ENCODE measurements around the gene RILP. TPM values are rescaled to one million over a fixed set of nuclear protein-coding genes. Genes with fewer than 3 reads are reported as not detected.
"Not testable (repeated sequence)": the region's sequence is repeated elsewhere in the genome, so short reads cannot be mapped to it uniquely, and the experiment has no call there.

RILP gene
- total and polyA plus RNA-seq, 12 donors = 47.5 to 152 (median 63.2) TPM

DNA sequence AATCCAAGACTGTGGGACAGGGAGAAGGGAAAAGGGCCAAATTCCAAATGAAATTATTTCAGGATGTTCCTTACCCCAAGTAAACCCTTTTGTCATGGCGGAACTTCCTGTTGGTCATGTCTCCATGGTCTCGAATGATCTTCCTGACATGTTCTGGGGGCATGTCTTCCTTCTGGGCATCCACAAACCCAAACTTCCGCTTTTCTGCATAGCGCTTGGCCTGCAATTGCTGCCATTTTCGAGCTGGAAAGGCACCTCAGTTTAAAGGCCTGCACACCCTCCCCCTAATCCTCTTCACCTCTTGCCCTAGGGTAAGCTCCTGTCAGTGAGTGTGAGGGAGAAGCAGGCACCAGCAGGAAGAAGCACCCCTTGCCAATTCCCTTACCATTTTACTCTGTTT, 33.8 kb upstream of the RILP start:
- no peak for TF ChIP-seq CTCF (IDR thresholded peaks at IDR 0.05)
- DNase-seq (no peak), ATAC-seq (no peak)
- Histone ChIP-seq H3K9me3 (no peaks in the 10 kb centered on the region), H3K27me3 (no peaks in the 10 kb centered on the region), H3K27ac (peak overlapping the region in 7 of 10 donors; percentile 81 to 98 (median 96)), H3K4me1 (peaks cover 0 to 28% (median 24%) of the 10 kb centered on the region in 9 donors), H3K4me3 (peak overlapping the region; percentile 48 to 98 (median 86)), H3K36me3 (peaks cover 15 to 51% (median 48%) of the 10 kb centered on the region in 9 donors)
- WGBS, 2 donors = 76 to 84% methylated on average over 5 of the region's 5 CpGs
- intact Hi-C loops (cut with DNase I) = loop anchor here in 1 of 10 donors (5.0 kb wide), 1 partner anchor 99 kb away; no protein-coding TSS in a partner anchor

DNA sequence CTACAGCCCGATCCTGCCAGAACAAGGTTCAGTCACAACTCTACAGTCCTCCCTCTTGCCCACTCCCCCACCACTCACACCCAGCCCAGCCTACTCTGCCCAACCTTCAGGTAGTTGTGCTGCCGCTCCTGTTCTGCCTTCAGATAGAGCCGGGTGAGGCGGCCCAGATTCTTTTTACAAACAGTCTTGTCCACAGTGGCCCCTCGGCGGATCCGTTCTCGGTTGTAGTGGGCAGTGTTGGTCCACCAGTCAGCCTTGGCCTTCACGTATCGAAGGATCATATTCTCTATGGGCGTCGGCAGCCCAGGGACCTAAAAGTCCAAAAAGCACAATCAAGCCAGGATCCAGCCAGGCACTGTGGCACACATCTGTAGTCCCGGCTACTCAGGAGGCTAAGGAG, 26.7 kb upstream of the RILP start:
- Histone ChIP-seq H3K36me3 (peaks cover 36 to 100% (median 100%) of the 10 kb centered on the region in 9 donors), H3K9me3 (no peaks in the 10 kb centered on the region), H3K27me3 (no peaks in the 10 kb centered on the region), H3K4me3 (no peak overlapping the region), H3K27ac (no peak overlapping the region), H3K4me1 (no peaks in the 10 kb centered on the region)
- WGBS, 2 donors = 91 to 95% methylated on average over 13 of the region's 13 CpGs
- DNase-seq = no peak
- intact Hi-C loops (cut with DNase I) = loop anchor here in 1 of 10 donors (5.0 kb wide), 1 partner anchor 36 kb away; the partner anchor contains the start of gene TLCD2
- no peak for ATAC-seq
- TF ChIP-seq CTCF (IDR thresholded peaks at IDR 0.05) = no peak

- intact Hi-C loops (cut with DNase I) = loop anchor here in 4 of 10 donors (5.0 kb wide), 2 partner anchors 39 to 114 kb away; partner anchors contain the start of gene TLCD2 (in 3 of the 4)
- H3K9me3 ChIP-seq = no peaks in the 10 kb centered on the region
- H3K27ac ChIP-seq = no peak overlapping the region
- 89 to 93% methylated on average over 26 of the region's 26 CpGs for WGBS, 2 donors
- DNase-seq = no peak
- TF ChIP-seq CTCF (IDR thresholded peaks at IDR 0.05) = no peak
- no peaks in the 10 kb centered on the region for H3K27me3 ChIP-seq
- no peak for ATAC-seq
- H3K36me3 ChIP-seq = peaks cover 18 to 100% (median 87%) of the 10 kb centered on the region in 9 donors
- H3K4me3 ChIP-seq = no peak overlapping the region
- H3K4me1 ChIP-seq = peaks cover 0 to 28% (median 14%) of the 10 kb centered on the region in 9 donors
Observed at GRCh38 chr17:1673041-1673785, 23.5 kb upstream of the RILP start.

GRCh38 chr17:1663934-1664333, 14.3 kb upstream of the RILP start:
- H3K9me3 ChIP-seq, H3K4me3 ChIP-seq, ATAC-seq, H3K4me1 ChIP-seq, H3K27me3 ChIP-seq, H3K27ac ChIP-seq, DNase-seq: not testable (repeated sequence)
- intact Hi-C loops (cut with DNase I) = loop anchor here in 5 of 10 donors (10.0 kb wide), 3 partner anchors 121 to 381 kb away; partner anchors contain the start of gene OVCA2 (in 1 of the 5)
- WGBS, 2 donors = 89 to 90% methylated on average over 5 of the region's 5 CpGs
- peaks cover 14 to 100% (median 71%) of the 10 kb centered on the region in 9 donors for H3K36me3 ChIP-seq
